ENCODE results near the gene TNNI3.
"Not testable (repeated sequence)": the region's sequence is repeated elsewhere in the genome, so short reads cannot be mapped to it uniquely, and the experiment has no call there.

The TNNI3 gene

GRCh38 chr19:55173186-55173713 is 15.7 kb upstream of the TNNI3 start:
- no peak for DNase-seq (ENCODE audit: low read depth)

GRCh38 chr19:55172741-55173140 is 15.2 kb upstream of the TNNI3 start:
- no peak for DNase-seq (ENCODE audit: low read depth)

GRCh38 chr19:55172318-55172717 is 14.8 kb upstream of the TNNI3 start:
- DNase-seq (ENCODE audit: low read depth): not testable (repeated sequence)

GRCh38 chr19:55171440-55171839 is 13.9 kb upstream of the TNNI3 start:
- DNase-seq (ENCODE audit: low read depth): no peak

- no peak for DNase-seq (ENCODE audit: low read depth)
Measured at GRCh38 chr19:55169136-55169535, 11.6 kb upstream of the TNNI3 start.

GRCh38 chr19:55166530-55167268 is 9.2 kb upstream of the TNNI3 start, which contains the start of gene DNAAF3:
Gene DNAAF3, minus strand, starts transcription at chr19:55166613. Its CDS starts 200 bp downstream, at chr19:55166413.
- no peak for DNase-seq (ENCODE audit: low read depth)

GRCh38 chr19:55165952-55166529 is 8.5 kb upstream of the TNNI3 start:
- DNase-seq (ENCODE audit: low read depth): no peak

- no peak for DNase-seq (ENCODE audit: low read depth)
Measured at GRCh38 chr19:55161571-55162322, 4.2 kb upstream of the TNNI3 start.

GRCh38 chr19:55160986-55161365 is 3.4 kb upstream of the TNNI3 start:
- DNase-seq (ENCODE audit: low read depth): no peak

- DNase-seq (ENCODE audit: low read depth): peak; percentile 61
Measured at GRCh38 chr19:55160128-55160985, 2.8 kb upstream of the TNNI3 start.

GRCh38 chr19:55158848-55159749 is 1.6 kb upstream of the TNNI3 start:
- no peak for DNase-seq (ENCODE audit: low read depth)

GRCh38 chr19:55158423-55158822 is 891 bp upstream of the TNNI3 start:
- no peak for DNase-seq (ENCODE audit: low read depth)

- DNase-seq (ENCODE audit: low read depth): no peak
Measured at GRCh38 chr19:55156202-55157063, 1.1 kb downstream of the TNNI3 start.

- not testable (repeated sequence) for DNase-seq (ENCODE audit: low read depth)
Measured at GRCh38 chr19:55155784-55156183, 1.7 kb downstream of the TNNI3 start.

GRCh38 chr19:55153652-55154264 is 3.8 kb downstream of the TNNI3 start:
- no peak for DNase-seq (ENCODE audit: low read depth)

- no peak for DNase-seq (ENCODE audit: low read depth)
Measured at GRCh38 chr19:55152017-55152416, 5.5 kb downstream of the TNNI3 start.

- DNase-seq (ENCODE audit: low read depth): no peak
Measured at GRCh38 chr19:55149078-55150003, 8.2 kb downstream of the TNNI3 start, which contains the start of gene TNNT1. Gene TNNT1, minus strand, starts transcription at chr19:55149206. Its CDS starts 2,049 bp downstream, at chr19:55147157.
